Measurements from ENCODE around the gene TFB1M.

Gene TFB1M

GRCh38 chr6:155259897-155260296 is 54.4 kb downstream of the TFB1M start:
- no peaks in the 10 kb centered on the region for H3K4me1 ChIP-seq (ENCODE audit: insufficient read depth, low read length, severe bottlenecking)
- no peaks in the 10 kb centered on the region for H3K9me2 ChIP-seq (ENCODE audit: low read depth, low read length)
- no peaks in the 10 kb centered on the region for H3F3A ChIP-seq (ENCODE audit: insufficient read depth, low read length)
- no peak overlapping the region for H3K4me3 ChIP-seq (ENCODE audit: low read depth, low read length, poor library complexity, severe bottlenecking)
- H3K27me3 ChIP-seq (ENCODE audit: insufficient read depth, low read length), result no peaks in the 10 kb centered on the region
- no peak for TF ChIP-seq EZH2 (IDR thresholded peaks at IDR 0.05; ENCODE audit: borderline replicate concordance, low read length)
- no peak for TF ChIP-seq CTCF (IDR thresholded peaks at IDR 0.05; ENCODE audit: low read length)
- no peaks in the 10 kb centered on the region for H3K9me3 ChIP-seq (ENCODE audit: low read length)
- no peak overlapping the region for H3K27ac ChIP-seq (ENCODE audit: low read depth, low read length, poor library complexity, severe bottlenecking)
- peaks cover 86% of the 10 kb centered on the region for H3K36me3 ChIP-seq (ENCODE audit: insufficient read depth, low read length)
- H2AFZ ChIP-seq (ENCODE audit: low read length), result no peak overlapping the region
- H3K9ac ChIP-seq (ENCODE audit: low read length), result no peak overlapping the region
- no peaks in the 10 kb centered on the region for H3K79me2 ChIP-seq (ENCODE audit: insufficient read depth, low read length)
- H4K20me1 ChIP-seq (ENCODE audit: insufficient read depth, low read length), result no peaks in the 10 kb centered on the region
- H3K4me2 ChIP-seq (ENCODE audit: low read length), result no peak overlapping the region

GRCh38 chr6:155259204-155259603 is 55.1 kb downstream of the TFB1M start:
- H3K9me3 ChIP-seq (ENCODE audit: low read length), result no peaks in the 10 kb centered on the region
- H3K4me2 ChIP-seq (ENCODE audit: low read length), result no peak overlapping the region
- no peaks in the 10 kb centered on the region for H3F3A ChIP-seq (ENCODE audit: insufficient read depth, low read length)
- H3K4me3 ChIP-seq (ENCODE audit: low read depth, low read length, poor library complexity, severe bottlenecking), result no peak overlapping the region
- no peaks in the 10 kb centered on the region for H4K20me1 ChIP-seq (ENCODE audit: insufficient read depth, low read length)
- no peak overlapping the region for H3K27ac ChIP-seq (ENCODE audit: low read depth, low read length, poor library complexity, severe bottlenecking)
- no peaks in the 10 kb centered on the region for H3K27me3 ChIP-seq (ENCODE audit: insufficient read depth, low read length)
- H3K36me3 ChIP-seq (ENCODE audit: insufficient read depth, low read length), result peaks cover 86% of the 10 kb centered on the region
- H2AFZ ChIP-seq (ENCODE audit: low read length), result no peak overlapping the region
- no peaks in the 10 kb centered on the region for H3K9me2 ChIP-seq (ENCODE audit: low read depth, low read length)
- TF ChIP-seq EZH2 (IDR thresholded peaks at IDR 0.05; ENCODE audit: borderline replicate concordance, low read length) (no peak), CTCF (IDR thresholded peaks at IDR 0.05; ENCODE audit: low read length) (no peak)
- no peaks in the 10 kb centered on the region for H3K79me2 ChIP-seq (ENCODE audit: insufficient read depth, low read length)
- no peaks in the 10 kb centered on the region for H3K4me1 ChIP-seq (ENCODE audit: insufficient read depth, low read length, severe bottlenecking)
- H3K9ac ChIP-seq (ENCODE audit: low read length), result no peak overlapping the region

- no peak for TF ChIP-seq EZH2 (IDR thresholded peaks at IDR 0.05; ENCODE audit: borderline replicate concordance, low read length)
- no peak for TF ChIP-seq CTCF (IDR thresholded peaks at IDR 0.05; ENCODE audit: low read length)
Measured at GRCh38 chr6:155257796-155258195, 56.5 kb downstream of the TFB1M start.

More at GRCh38 chr6:155257796-155258195, 56.5 kb downstream of the TFB1M start:
- peaks cover 90% of the 10 kb centered on the region for H3K36me3 ChIP-seq (ENCODE audit: insufficient read depth, low read length)
- no peaks in the 10 kb centered on the region for H4K20me1 ChIP-seq (ENCODE audit: insufficient read depth, low read length)
- H3K27ac ChIP-seq (ENCODE audit: low read depth, low read length, poor library complexity, severe bottlenecking), result no peak overlapping the region
- no peaks in the 10 kb centered on the region for H3K9me2 ChIP-seq (ENCODE audit: low read depth, low read length)
- no peaks in the 10 kb centered on the region for H3F3A ChIP-seq (ENCODE audit: insufficient read depth, low read length)
- no peaks in the 10 kb centered on the region for H3K4me1 ChIP-seq (ENCODE audit: insufficient read depth, low read length, severe bottlenecking)
- H3K79me2 ChIP-seq (ENCODE audit: insufficient read depth, low read length), result no peaks in the 10 kb centered on the region
- no peak overlapping the region for H3K4me2 ChIP-seq (ENCODE audit: low read length)
- H3K9me3 ChIP-seq (ENCODE audit: low read length), result no peaks in the 10 kb centered on the region
- no peak overlapping the region for H2AFZ ChIP-seq (ENCODE audit: low read length)
- H3K4me3 ChIP-seq (ENCODE audit: low read depth, low read length, poor library complexity, severe bottlenecking), result no peak overlapping the region
- H3K9ac ChIP-seq (ENCODE audit: low read length), result no peak overlapping the region
- H3K27me3 ChIP-seq (ENCODE audit: insufficient read depth, low read length), result no peaks in the 10 kb centered on the region

Data from OCI-LY1 (cell line).